Motor neuron (in vitro differentiated cells): Measurements from ENCODE around the gene PTGER3. TPM values are rescaled to one million over a fixed set of nuclear protein-coding genes. Genes with fewer than 3 reads are reported as not detected.
A peak's percentile ranks its signal among the peaks of the same experiment; 100 is the strongest.
"Not testable (repeated sequence)": the region's sequence is repeated elsewhere in the genome, so short reads cannot be mapped to it uniquely, and the experiment has no call there.

Experiments
- ATAC-seq, 8 experiments: fragments of 200-7000 bp; cut with Tn5 transposase; replicated peaks in 6 of 8; 2 replicates each; pipeline ENCODE4 v1.8.0; 2021; ENCODE audit warnings: mild to moderate bottlenecking in 8 of 8, moderate library complexity in 8 of 8
- H3K27ac ChIP-seq, 2 donors: fragments of 250-450 bp; sonication (Bioruptor Pico); 2 replicates each; pipeline ENCODE4 v1.9.0; 2021; ENCODE audit warnings: antibody characterized with exemption in 2 of 2, mild to moderate bottlenecking in 2 of 2, moderate library complexity in 1 of 2
- H3K4me1 ChIP-seq, 2 donors: fragments of 250-450 bp; sonication (Bioruptor Pico); replicated peaks in 1 of 2; 2 replicates each; pipeline ENCODE4 v1.6.1; 2021; ENCODE audit warnings: antibody characterized with exemption in 2 of 2, mild to moderate bottlenecking in 2 of 2, moderate library complexity in 1 of 2
- H3K4me3 ChIP-seq, 5 donors: fragments of 250-450 bp; sonication (Bioruptor Pico); 2 replicates each; pipeline ENCODE4 v1.9.0; 2021; ENCODE audit warnings: antibody characterized with exemption in 5 of 5, mild to moderate bottlenecking in 5 of 5, moderate library complexity in 4 of 5
- WGBS, 10 experiments: fragments of 450-650 bp; shearing (Covaris generic); methylation state at CpG; one replicate each; pipeline ENCODE4 v1.0.0; 2022; 5-methylcytosine and 5-hydroxymethylcytosine counted together
- in situ Hi-C, 9 experiments: fragments of 400-800 bp; cut with MboI; loops; one replicate each; pipeline ENCODE4 v1.15.0; 2021; ENCODE audit warnings: low sequenced_read_pairs in 9 of 9, low pct_unique_long_range_greater_than_20kb in 2 of 9; ENCODE audit not compliant: unreplicated experiment in 9 of 9
- total RNA-seq, 8 experiments: library from RNA; unstranded; fragments of 300-600 nt; gene quantifications; 2 replicates each; pipeline versions ENCODE4 v1.2.3 to v1.2.4, GENCODE V29; 2022

The PTGER3 gene
- total RNA-seq, 8 experiments from 2014 or later = 2.1 to 46.9 (median 8.3) TPM

GRCh38 chr1:70990469-70991253 lies 57.0 kb downstream of the PTGER3 start:
- Histone ChIP-seq H3K4me3 (no peak overlapping the region), H3K4me1 (peaks cover 6 to 31% of the 10 kb centered on the region in 2 donors), H3K27ac (no peak overlapping the region)
- WGBS, 10 experiments = 55 to 86% (median 68%) methylated on average over 2 to 3 of the region's 3 CpGs; no CpG with 5 or more reads in 1 of the 10 experiments
- no peak for ATAC-seq
- in situ Hi-C loops = no loop called here

- ATAC-seq = peak in 5 of 8 experiments; percentile 94 to 97 (median 96)
- no peak overlapping the region for H3K27ac ChIP-seq
- WGBS, 10 experiments = 27 to 68% (median 38%) methylated on average over 1 to 2 of the region's 2 CpGs; no CpG with 5 or more reads in 2 of the 10 experiments
- H3K4me1 ChIP-seq = peaks cover 6 to 31% of the 10 kb centered on the region in 2 donors
- in situ Hi-C loops = no loop called here
- H3K4me3 ChIP-seq = no peak overlapping the region
Observed at GRCh38 chr1:70987497-70987896, 60.1 kb downstream of the PTGER3 start.

- H3K4me3 ChIP-seq, H3K27ac ChIP-seq, ATAC-seq, in situ Hi-C loops: not testable (repeated sequence)
- WGBS, 10 experiments = 20 to 100% (median 85%) methylated on average over 1 to 5 of the region's 5 CpGs; no CpG with 5 or more reads in 1 of the 10 experiments
- H3K4me1 ChIP-seq = peaks cover 6 to 21% of the 10 kb centered on the region in 2 donors
Observed at GRCh38 chr1:70985776-70986225, 61.8 kb downstream of the PTGER3 start.

GRCh38 chr1:70985278-70985677 lies 62.3 kb downstream of the PTGER3 start:
- in situ Hi-C loops = not testable (repeated sequence)

GRCh38 chr1:70980361-70980760 lies 67.3 kb downstream of the PTGER3 start:
- WGBS, 10 experiments = 71 to 86% methylated on average over 1 of the region's 1 CpG; no CpG with 5 or more reads in 8 of the 10 experiments
- no peak overlapping the region for H3K4me3 ChIP-seq
- H3K4me1 ChIP-seq = peaks cover 0 to 5% of the 10 kb centered on the region in 2 donors
- no peak overlapping the region for H3K27ac ChIP-seq
- ATAC-seq = no peak
- in situ Hi-C loops = no loop called here

More at GRCh38 chr1:70985278-70985677, 62.3 kb downstream of the PTGER3 start:
- H3K27ac ChIP-seq, H3K4me3 ChIP-seq, ATAC-seq: not testable (repeated sequence)
- H3K4me1 ChIP-seq = peaks cover 6 to 18% of the 10 kb centered on the region in 2 donors
- 52 to 100% (median 80%) methylated on average over 1 to 2 of the region's 2 CpGs for WGBS, 10 experiments

- in situ Hi-C loops = no loop called here
- Histone ChIP-seq H3K4me1 (peaks cover 0 to 5% of the 10 kb centered on the region in 2 donors), H3K4me3 (no peak overlapping the region), H3K27ac (no peak overlapping the region)
- 17 to 100% (median 60%) methylated on average over 1 to 2 of the region's 2 CpGs for WGBS, 10 experiments
- ATAC-seq = no peak
Observed at GRCh38 chr1:70979881-70980280, 67.7 kb downstream of the PTGER3 start.

- H3K4me1 ChIP-seq = peaks cover 0 to 5% of the 10 kb centered on the region in 2 donors
- no peak overlapping the region for H3K27ac ChIP-seq
- no peak for ATAC-seq
- in situ Hi-C loops = no loop called here
- H3K4me3 ChIP-seq = no peak overlapping the region
- 40 to 86% (median 75%) methylated on average over 3 to 4 of the region's 4 CpGs for WGBS, 10 experiments
Observed at GRCh38 chr1:70979313-70979712, 68.3 kb downstream of the PTGER3 start.

- Histone ChIP-seq H3K4me1 (peaks cover 0 to 5% of the 10 kb centered on the region in 2 donors), H3K27ac (no peak overlapping the region), H3K4me3 (no peak overlapping the region)
- in situ Hi-C loops = no loop called here
- WGBS, 10 experiments = 60 to 100% (median 100%) methylated on average over 1 of the region's 1 CpG; no CpG with 5 or more reads in 3 of the 10 experiments
- peak in 2 of 8 experiments; percentile 12 to 43 for ATAC-seq
Observed at GRCh38 chr1:70978623-70979022, 69.0 kb downstream of the PTGER3 start.

- Histone ChIP-seq H3K27ac (no peak overlapping the region), H3K4me1 (peaks cover 0 to 5% of the 10 kb centered on the region in 2 donors), H3K4me3 (no peak overlapping the region)
- in situ Hi-C loops = no loop called here
- WGBS, 10 experiments = 49 to 87% (median 76%) methylated on average over 1 to 3 of the region's 3 CpGs; no CpG with 5 or more reads in 2 of the 10 experiments
- no peak for ATAC-seq
Observed at GRCh38 chr1:70977575-70977974, 70.0 kb downstream of the PTGER3 start.

- Histone ChIP-seq H3K27ac (no peak overlapping the region), H3K4me3 (no peak overlapping the region), H3K4me1 (peaks cover 0 to 5% of the 10 kb centered on the region in 2 donors)
- 32 to 87% (median 68%) methylated on average over 1 to 4 of the region's 4 CpGs; no CpG with 5 or more reads in 2 of the 10 experiments for WGBS, 10 experiments
- ATAC-seq = no peak
- in situ Hi-C loops = no loop called here
Observed at GRCh38 chr1:70977041-70977440, 70.6 kb downstream of the PTGER3 start.

GRCh38 chr1:70973754-70974153 lies 73.9 kb downstream of the PTGER3 start:
- 0 to 100% (median 84%) methylated on average over 2 to 3 of the region's 3 CpGs; no CpG with 5 or more reads in 1 of the 10 experiments for WGBS, 10 experiments
- no peak overlapping the region for H3K4me3 ChIP-seq
- H3K27ac ChIP-seq = no peak overlapping the region
- peaks cover 0 to 5% of the 10 kb centered on the region in 2 donors for H3K4me1 ChIP-seq
- in situ Hi-C loops = no loop called here
- ATAC-seq = peak in 3 of 8 experiments; percentile 97 to 100 (median 98)

GRCh38 chr1:70970407-70970806 lies 77.2 kb downstream of the PTGER3 start:
- no peak overlapping the region for H3K27ac ChIP-seq
- no peak for ATAC-seq
- no peaks in the 10 kb centered on the region for H3K4me1 ChIP-seq
- in situ Hi-C loops = no loop called here
- no peak overlapping the region for H3K4me3 ChIP-seq
- 69 to 100% (median 91%) methylated on average over 3 to 4 of the region's 4 CpGs for WGBS, 10 experiments

GRCh38 chr1:70966018-70966638 lies 81.5 kb downstream of the PTGER3 start:
- Histone ChIP-seq H3K27ac (no peak overlapping the region), H3K4me1 (no peaks in the 10 kb centered on the region), H3K4me3 (no peak overlapping the region)
- WGBS, 10 experiments = 0 to 67% (median 40%) methylated on average over 1 to 2 of the region's 2 CpGs; no CpG with 5 or more reads in 3 of the 10 experiments
- ATAC-seq = no peak
- in situ Hi-C loops = no loop called here
